ENCODE data around the gene DDRGK1.

DDRGK1 gene

GRCh38 chr20:3168079-3168828 lies 36.2 kb downstream of the DDRGK1 start:
- no peak for DNase-seq (ENCODE audit: low read depth)
- H3K4me3 ChIP-seq (ENCODE audit: control insufficient read depth, low read depth, low read length) = no peak overlapping the region
- TF ChIP-seq CTCF (conservative IDR thresholded peaks at IDR 0.05; ENCODE audit: control insufficient read depth, insufficient read depth, low read depth, low read length) = no peak

DNA sequence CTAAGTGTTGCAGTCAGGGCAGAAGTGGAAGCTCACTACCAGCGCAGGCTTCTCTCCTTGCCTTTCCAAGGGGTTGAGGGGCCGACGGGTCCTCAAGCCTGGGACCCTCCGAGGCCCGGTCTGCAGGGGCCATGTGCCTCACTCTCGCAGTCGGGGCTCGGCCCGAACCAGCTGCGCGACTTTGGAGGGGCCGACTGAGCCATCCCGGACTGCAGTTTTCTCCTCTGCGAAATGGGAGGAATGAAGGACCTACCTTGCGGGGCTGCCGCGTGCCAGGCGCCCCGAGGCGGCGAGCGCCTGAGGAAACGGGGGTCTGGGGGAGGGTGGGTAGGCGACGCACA lies 36.8 kb downstream of the DDRGK1 start:
- no peak for TF ChIP-seq CTCF (conservative IDR thresholded peaks at IDR 0.05; ENCODE audit: control insufficient read depth, insufficient read depth, low read depth, low read length)
- no peak overlapping the region for H3K4me3 ChIP-seq (ENCODE audit: control insufficient read depth, low read depth, low read length)

DNA sequence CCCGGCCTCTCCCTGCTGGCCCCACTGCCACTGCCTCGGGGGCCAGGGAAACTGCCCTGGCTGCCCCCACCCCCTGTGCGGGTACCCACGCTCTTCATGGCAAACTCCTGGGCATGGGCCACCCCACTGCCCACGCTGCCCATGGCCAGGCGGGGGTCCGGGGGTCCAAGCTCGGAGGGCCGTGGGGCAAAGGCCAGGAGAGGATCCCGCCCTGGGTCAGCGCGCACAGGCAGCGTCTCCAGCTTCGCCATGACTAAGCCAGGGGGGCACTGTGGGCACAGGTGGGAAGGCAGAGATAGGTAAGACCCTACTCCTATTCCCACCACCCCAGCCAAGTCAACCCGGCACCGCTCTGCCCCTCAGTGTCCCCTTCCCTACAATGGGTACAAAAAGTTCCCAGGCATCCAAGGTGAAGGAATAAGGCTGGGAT lies 37.6 kb downstream of the DDRGK1 start:
- TF ChIP-seq CTCF (conservative IDR thresholded peaks at IDR 0.05; ENCODE audit: control insufficient read depth, insufficient read depth, low read depth, low read length) = no peak
- DNase-seq (ENCODE audit: low read depth) = no peak
- H3K4me3 ChIP-seq (ENCODE audit: control insufficient read depth, low read depth, low read length) = no peak overlapping the region

More for the DNA sequence above, 36.8 kb downstream of the DDRGK1 start:
- no peak for DNase-seq (ENCODE audit: low read depth)

DNA sequence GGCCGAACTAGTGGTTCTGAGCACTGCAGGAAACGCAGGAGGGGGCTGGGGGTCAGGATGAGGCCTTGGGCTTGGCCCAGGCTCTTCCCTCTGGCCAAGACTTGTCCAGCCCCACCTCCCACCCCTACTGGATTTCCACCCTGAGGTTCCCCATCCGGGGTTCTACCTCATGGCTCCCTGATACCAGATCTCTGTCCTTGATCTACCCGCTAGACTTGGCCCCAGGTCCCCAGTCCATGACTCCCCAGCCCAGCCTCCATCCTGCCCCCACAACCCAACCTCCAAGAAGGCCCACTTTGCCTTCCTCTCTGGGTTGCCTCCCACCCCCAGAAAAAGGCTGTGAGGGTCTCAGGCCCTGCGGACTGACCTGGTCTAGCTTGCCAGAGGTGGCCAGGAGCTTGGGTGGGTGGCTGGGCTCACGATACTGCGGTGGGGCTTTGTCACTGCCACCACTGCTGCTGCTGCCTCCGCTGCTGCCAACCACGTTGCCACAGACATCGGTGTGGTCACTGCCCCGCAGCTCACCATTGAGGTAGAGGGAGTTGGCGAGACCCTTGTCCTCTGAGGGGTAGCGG lies 38.1 kb downstream of the DDRGK1 start:
- H3K4me3 ChIP-seq (ENCODE audit: control insufficient read depth, low read depth, low read length) = no peak overlapping the region
- no peak for TF ChIP-seq CTCF (conservative IDR thresholded peaks at IDR 0.05; ENCODE audit: control insufficient read depth, insufficient read depth, low read depth, low read length)
- DNase-seq (ENCODE audit: low read depth) = no peak

- no peak for TF ChIP-seq CTCF (conservative IDR thresholded peaks at IDR 0.05; ENCODE audit: control insufficient read depth, insufficient read depth, low read depth, low read length)
- H3K4me3 ChIP-seq (ENCODE audit: control insufficient read depth, low read depth, low read length) = no peak overlapping the region
- DNase-seq (ENCODE audit: low read depth) = peak; percentile 52
Observed at GRCh38 chr20:3165473-3166337, 38.8 kb downstream of the DDRGK1 start.

DNA sequence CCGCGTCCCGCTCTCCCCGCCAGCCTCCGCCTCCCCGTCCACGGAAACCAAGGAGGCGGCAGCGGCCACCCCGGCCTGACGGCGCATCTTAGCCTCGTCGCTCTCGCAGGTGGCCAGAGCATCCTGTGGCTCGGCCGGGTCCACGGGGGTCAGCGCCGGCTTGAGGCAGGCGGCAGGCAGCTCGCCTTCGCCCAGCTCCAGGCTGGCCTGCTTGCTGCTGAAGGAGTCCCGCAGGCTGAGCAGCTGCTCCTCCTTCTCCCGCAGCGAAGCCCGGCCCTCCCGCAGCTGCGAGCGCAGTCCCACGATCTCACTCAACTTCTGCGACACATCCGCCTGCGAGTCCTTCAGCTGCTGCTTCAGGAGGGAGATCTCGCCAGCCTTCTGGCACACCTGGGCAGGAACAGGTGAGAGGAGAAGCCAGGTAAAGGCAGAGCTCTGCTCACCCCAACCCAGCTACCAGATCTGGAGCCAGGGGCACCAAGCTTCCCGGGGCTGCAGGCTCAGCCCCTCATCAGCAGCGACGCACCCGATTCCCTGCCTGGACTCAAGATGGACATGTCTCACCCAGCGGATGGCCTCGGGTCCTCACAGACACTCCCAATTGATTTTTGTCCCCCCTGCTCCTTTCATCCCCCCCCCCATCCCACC lies 39.6 kb downstream of the DDRGK1 start:
- DNase-seq (ENCODE audit: low read depth) = no peak
- TF ChIP-seq CTCF (conservative IDR thresholded peaks at IDR 0.05; ENCODE audit: control insufficient read depth, insufficient read depth, low read depth, low read length) = no peak
- H3K4me3 ChIP-seq (ENCODE audit: control insufficient read depth, low read depth, low read length) = no peak overlapping the region
